DMS 273 treated with DMSO at 0.1 percent for 48 hours (cell line): ENCODE results near the gene CHCHD6.

ENCODE experiments used
- DNase-seq: peaks from one replicate; lab custom pipeline; 2025; lab: John Stamatoyannopoulos, UW

CHCHD6 gene

GRCh38 chr3:126979046-126979628 is 275.1 kb downstream of the CHCHD6 start:
- DNase-seq, result no peak

GRCh38 chr3:126980266-126980811 is 276.3 kb downstream of the CHCHD6 start:
- DNase-seq, result no peak

GRCh38 chr3:126982126-126982470 is 278.1 kb downstream of the CHCHD6 start:
- DNase-seq, result no peak

GRCh38 chr3:126982471-126983175 is 278.6 kb downstream of the CHCHD6 start, which contains the start of gene PLXNA1:
Gene PLXNA1 (plus strand): TSS chr3:126983115. CDS start chr3:126988594, 5,479 bp downstream.
- peak; percentile 50 for DNase-seq

GRCh38 chr3:126983276-126983652 is 279.2 kb downstream of the CHCHD6 start:
- no peak for DNase-seq

- DNase-seq, result no peak
These were observed 279.8 kb downstream of the CHCHD6 start for GRCh38 chr3:126983653-126984390.

GRCh38 chr3:126984391-126985131 is 280.5 kb downstream of the CHCHD6 start:
- DNase-seq, result no peak

- no peak for DNase-seq
These were observed 281.3 kb downstream of the CHCHD6 start for GRCh38 chr3:126985132-126985985.

- no peak for DNase-seq
These were observed 282.0 kb downstream of the CHCHD6 start for GRCh38 chr3:126986001-126986400.

GRCh38 chr3:126987129-126987528 is 283.1 kb downstream of the CHCHD6 start:
- DNase-seq, result no peak

GRCh38 chr3:126987596-126987995 is 283.6 kb downstream of the CHCHD6 start:
- DNase-seq, result no peak

GRCh38 chr3:126988451-126989021 is 284.5 kb downstream of the CHCHD6 start:
- DNase-seq, result no peak

GRCh38 chr3:126989316-126990023 is 285.4 kb downstream of the CHCHD6 start:
- DNase-seq, result no peak

GRCh38 chr3:126990024-126990700 is 286.1 kb downstream of the CHCHD6 start:
- no peak for DNase-seq

- peak; percentile 82 for DNase-seq
These were observed 286.9 kb downstream of the CHCHD6 start for GRCh38 chr3:126990890-126991289.

GRCh38 chr3:126991366-126992200 is 287.5 kb downstream of the CHCHD6 start:
- DNase-seq, result no peak

- DNase-seq, result no peak
These were observed 288.2 kb downstream of the CHCHD6 start for GRCh38 chr3:126992216-126992615.

GRCh38 chr3:126992776-126993175 is 288.7 kb downstream of the CHCHD6 start:
- DNase-seq, result no peak

GRCh38 chr3:126993436-126993835 is 289.4 kb downstream of the CHCHD6 start:
- no peak for DNase-seq
